Stomach (tissue), 4 donors: Measurements from ENCODE around the gene KRTCAP2.
"Not testable (repeated sequence)": the region's sequence is repeated elsewhere in the genome, so short reads cannot be mapped to it uniquely, and the experiment has no call there.

Experiments
- EP300 ChIP-seq: sonication (generic); formaldehyde crosslinking; IDR thresholded peaks from one replicate; pipeline ENCODE4 v1.6.1; 2017; ENCODE audit warnings: antibody characterized with exemption
- POLR2A ChIP-seq, 4 donors: fragments of 450-650 bp; IDR thresholded peaks; one replicate each; pipeline ENCODE4 v1.6.1; 2016; ENCODE audit warnings: antibody characterized with exemption in 4 of 4, control low read depth in 2 of 4, mild to moderate bottlenecking in 1 of 4, moderate library complexity in 1 of 4
- POLR2AphosphoS5 ChIP-seq, 3 donors: sonication (generic); formaldehyde crosslinking; IDR thresholded peaks; one replicate each; pipeline ENCODE4 v1.6.1; 2016; ENCODE audit warnings: antibody characterized with exemption in 3 of 3
- TF ChIP-seq, protein P1 (sequence below), 7 experiments: fragments of 450-650 bp in 4 of 7; fragments of 200-600 bp in 3 of 7; sonication (generic) in 3 of 7; IDR thresholded peaks; one replicate each; pipeline ENCODE4 v1.5.1; 2016 to 2019; ENCODE audit warnings: antibody characterized with exemption in 7 of 7, control low read depth in 2 of 7, mild to moderate bottlenecking in 1 of 7

DNA sequence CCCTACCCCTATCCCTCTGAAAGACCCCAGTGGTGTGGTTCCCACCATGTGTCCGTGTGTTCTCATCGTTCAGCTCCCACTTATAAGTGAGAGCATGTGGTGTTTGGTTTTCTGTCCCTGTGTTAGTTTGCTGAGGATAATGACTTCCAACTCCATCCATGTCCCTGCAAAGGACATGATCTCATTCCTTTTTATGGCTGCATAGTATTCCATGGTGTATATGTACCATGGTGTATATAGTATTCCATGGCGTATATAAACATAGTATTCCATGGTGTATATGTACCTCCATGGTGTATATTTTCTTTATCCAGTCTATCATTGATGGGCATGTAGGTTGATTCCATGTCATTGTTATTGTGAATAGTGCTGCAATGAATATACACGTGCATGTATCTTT, 9.3 kb downstream of the KRTCAP2 start:
- TF ChIP-seq POLR2A (IDR thresholded peaks at IDR 0.05); POLR2AphosphoS5 (IDR thresholded peaks at IDR 0.05); EP300: not testable (repeated sequence)
- TF ChIP-seq, protein P1, sequence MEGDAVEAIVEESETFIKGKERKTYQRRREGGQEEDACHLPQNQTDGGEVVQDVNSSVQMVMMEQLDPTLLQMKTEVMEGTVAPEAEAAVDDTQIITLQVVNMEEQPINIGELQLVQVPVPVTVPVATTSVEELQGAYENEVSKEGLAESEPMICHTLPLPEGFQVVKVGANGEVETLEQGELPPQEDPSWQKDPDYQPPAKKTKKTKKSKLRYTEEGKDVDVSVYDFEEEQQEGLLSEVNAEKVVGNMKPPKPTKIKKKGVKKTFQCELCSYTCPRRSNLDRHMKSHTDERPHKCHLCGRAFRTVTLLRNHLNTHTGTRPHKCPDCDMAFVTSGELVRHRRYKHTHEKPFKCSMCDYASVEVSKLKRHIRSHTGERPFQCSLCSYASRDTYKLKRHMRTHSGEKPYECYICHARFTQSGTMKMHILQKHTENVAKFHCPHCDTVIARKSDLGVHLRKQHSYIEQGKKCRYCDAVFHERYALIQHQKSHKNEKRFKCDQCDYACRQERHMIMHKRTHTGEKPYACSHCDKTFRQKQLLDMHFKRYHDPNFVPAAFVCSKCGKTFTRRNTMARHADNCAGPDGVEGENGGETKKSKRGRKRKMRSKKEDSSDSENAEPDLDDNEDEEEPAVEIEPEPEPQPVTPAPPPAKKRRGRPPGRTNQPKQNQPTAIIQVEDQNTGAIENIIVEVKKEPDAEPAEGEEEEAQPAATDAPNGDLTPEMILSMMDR (IDR thresholded peaks at IDR 0.05): not testable (repeated sequence)
